Mammary epithelial cell (primary cell): ENCODE measurements around the gene PYROXD2.

Experiments
- EZH2 ChIP-seq: IDR thresholded peaks from 2 replicates; pipeline ENCODE4 v1.6.1; 2012; ENCODE audit warnings: low read length, inconsistent platforms, borderline replicate concordance
- TF ChIP-seq, protein P1 (sequence below), 2 donors: IDR thresholded peaks in 1 of 2; conservative IDR thresholded peaks in 1 of 2; 2 replicates each; pipeline ENCODE4 v1.5.1; 2011 to 2012; ENCODE audit warnings: inconsistent platforms in 2 of 2, low read length in 2 of 2, mild to moderate bottlenecking in 2 of 2, control low read depth in 1 of 2, low read depth in 1 of 2; ENCODE audit not compliant: insufficient read depth in 1 of 2; ENCODE audit errors: extremely low read depth in 1 of 2

DNA sequence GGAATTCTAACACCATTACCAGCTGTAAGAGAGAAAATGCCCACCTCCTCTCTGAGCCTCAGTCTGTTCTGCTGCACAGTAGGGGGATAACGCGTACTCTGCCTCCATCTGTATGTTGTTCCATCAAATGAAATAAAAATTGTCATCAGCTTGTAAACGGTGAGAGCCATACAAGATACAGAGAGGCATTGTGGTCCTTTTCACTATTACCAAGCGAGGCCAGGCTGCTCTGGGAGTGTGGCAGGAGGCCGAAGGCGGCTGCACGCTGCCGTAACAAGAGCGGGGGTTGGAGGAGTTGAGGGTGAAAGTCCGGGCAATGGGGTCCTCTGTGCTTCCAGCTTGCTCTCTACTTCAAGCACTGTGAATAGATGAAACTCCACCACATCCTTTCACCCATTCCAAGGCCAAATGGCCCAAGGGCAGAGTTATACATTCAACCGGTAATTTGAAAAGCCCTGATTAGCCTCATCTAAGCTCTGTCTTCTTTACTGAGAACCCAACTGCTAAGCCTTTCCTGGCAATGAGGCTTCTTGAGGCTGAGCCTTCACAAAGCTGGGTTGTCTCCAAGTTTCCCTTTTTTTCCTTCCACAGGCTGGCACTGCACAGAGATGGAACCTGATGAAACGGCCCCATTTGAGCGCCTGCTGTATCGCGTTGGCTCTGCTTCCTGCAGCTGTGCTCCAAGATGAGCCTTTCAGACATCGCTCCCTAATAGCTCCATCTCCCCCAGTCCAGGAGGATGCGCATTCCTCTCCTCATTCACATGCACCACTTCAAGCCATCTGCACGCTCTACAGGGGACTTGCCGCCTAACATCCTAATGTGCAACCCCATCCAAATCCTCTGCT is 47.2 kb downstream of the PYROXD2 start:
- TF ChIP-seq, protein P1, sequence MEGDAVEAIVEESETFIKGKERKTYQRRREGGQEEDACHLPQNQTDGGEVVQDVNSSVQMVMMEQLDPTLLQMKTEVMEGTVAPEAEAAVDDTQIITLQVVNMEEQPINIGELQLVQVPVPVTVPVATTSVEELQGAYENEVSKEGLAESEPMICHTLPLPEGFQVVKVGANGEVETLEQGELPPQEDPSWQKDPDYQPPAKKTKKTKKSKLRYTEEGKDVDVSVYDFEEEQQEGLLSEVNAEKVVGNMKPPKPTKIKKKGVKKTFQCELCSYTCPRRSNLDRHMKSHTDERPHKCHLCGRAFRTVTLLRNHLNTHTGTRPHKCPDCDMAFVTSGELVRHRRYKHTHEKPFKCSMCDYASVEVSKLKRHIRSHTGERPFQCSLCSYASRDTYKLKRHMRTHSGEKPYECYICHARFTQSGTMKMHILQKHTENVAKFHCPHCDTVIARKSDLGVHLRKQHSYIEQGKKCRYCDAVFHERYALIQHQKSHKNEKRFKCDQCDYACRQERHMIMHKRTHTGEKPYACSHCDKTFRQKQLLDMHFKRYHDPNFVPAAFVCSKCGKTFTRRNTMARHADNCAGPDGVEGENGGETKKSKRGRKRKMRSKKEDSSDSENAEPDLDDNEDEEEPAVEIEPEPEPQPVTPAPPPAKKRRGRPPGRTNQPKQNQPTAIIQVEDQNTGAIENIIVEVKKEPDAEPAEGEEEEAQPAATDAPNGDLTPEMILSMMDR (conservative IDR thresholded peaks at IDR 0.05 in 1 of 2, IDR thresholded peaks at IDR 0.05 in 1 of 2; ENCODE audit: extremely low read depth in 1 of 2, insufficient read depth in 1 of 2, low read depth in 1 of 2, low read length in 2 of 2): no peak
- no peak for TF ChIP-seq EZH2
